NT2/D1 (cell line): ENCODE results near the gene EZH2.

Experiments used
- SUZ12 ChIP-seq: IDR thresholded peaks from 2 replicates; pipeline ENCODE4 v1.6.1; 2011; ENCODE audit not compliant: insufficient read length, insufficient read depth; ENCODE audit errors: extremely low read depth
- YY1 ChIP-seq: IDR thresholded peaks from 2 replicates; pipeline ENCODE4 v1.6.1; 2011; ENCODE audit not compliant: insufficient read length, insufficient read depth
- ZNF274 ChIP-seq: IDR thresholded peaks from 2 replicates; pipeline ENCODE4 v1.6.1; 2011; ENCODE audit warnings: mild to moderate bottlenecking, low read depth, low read length

DNA sequence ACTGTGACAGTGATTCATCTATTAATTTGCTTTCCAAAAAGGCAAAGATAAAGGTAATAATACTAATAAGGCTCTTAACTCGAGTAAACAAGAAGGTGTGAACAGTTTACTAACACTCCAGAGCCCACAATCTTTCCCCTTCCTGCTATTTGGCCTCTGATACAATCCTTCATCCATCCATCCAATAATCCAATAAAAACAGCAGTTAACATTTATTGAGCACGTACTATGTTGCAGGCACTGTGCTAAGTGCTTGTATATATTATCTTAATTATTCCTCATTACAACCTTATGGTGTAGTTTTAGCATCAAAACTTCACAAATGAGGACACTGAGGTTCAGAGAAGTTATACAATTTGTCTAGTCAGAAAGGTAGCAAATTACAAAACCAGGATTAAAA lies 49.5 kb downstream of the EZH2 start:
- TF ChIP-seq YY1 (no peak), ZNF274 (no peak), SUZ12 (no peak)
